Tibial nerve (tissue), 4 donors: ENCODE measurements around the gene DPYSL4. TPM values are rescaled to one million over a fixed set of nuclear protein-coding genes. Genes with fewer than 3 reads are reported as not detected.

Experiments used
- DNase-seq, 2 donors: peaks; one replicate each; pipeline ENCODE4 v3.0.0-alpha.2; 2019; ENCODE audit warnings: low spot score in 2 of 2
- H3K27ac ChIP-seq, 4 donors: fragments of 200-600 bp; sonication (generic) in 3 of 4; one replicate each; pipeline ENCODE4 v1.5.1; 2017 to 2019; ENCODE audit warnings: mild to moderate bottlenecking in 1 of 4
- H3K27me3 ChIP-seq, 2 donors: fragments of 200-600 bp; sonication (generic) in 1 of 2; one replicate each; pipeline versions ENCODE4 v1.5.1 to v1.6.0; 2017 to 2019
- H3K36me3 ChIP-seq, 3 donors: fragments of 200-600 bp; sonication (generic); one replicate each; pipeline ENCODE4 v1.5.1; 2018 to 2019
- H3K4me1 ChIP-seq, 4 donors: fragments of 200-600 bp; sonication (generic) in 3 of 4; one replicate each; pipeline ENCODE4 v1.5.1; 2017 to 2019
- H3K4me3 ChIP-seq, 4 donors: fragments of 200-600 bp; sonication (generic) in 3 of 4; one replicate each; pipeline ENCODE4 v1.5.1; 2017 to 2019; ENCODE audit warnings: mild to moderate bottlenecking in 1 of 4, moderate library complexity in 1 of 4
- H3K9me3 ChIP-seq, 4 donors: fragments of 200-600 bp; sonication (generic) in 3 of 4; one replicate each; pipeline ENCODE4 v1.5.1; 2017 to 2019
- EP300 ChIP-seq, 2 donors: sonication (generic); formaldehyde crosslinking; IDR thresholded peaks; one replicate each; pipeline ENCODE4 v1.6.1; 2017; ENCODE audit warnings: antibody characterized with exemption in 2 of 2, mild to moderate bottlenecking in 1 of 2
- POLR2A ChIP-seq, 2 donors: fragments of 450-650 bp; IDR thresholded peaks; one replicate each; pipeline ENCODE4 v1.6.1; 2017; ENCODE audit warnings: antibody characterized with exemption in 2 of 2, mild to moderate bottlenecking in 2 of 2, moderate library complexity in 2 of 2
- WGBS, 2 donors: methylation state at CpG; one replicate each; pipeline ENCODE4 v1.1.5; 2018; 5-methylcytosine and 5-hydroxymethylcytosine counted together
- total RNA-seq, 4 donors: library from RNA; depleted of rRNA; stranded (reverse); fragments of >200 nt; gene quantifications; one replicate each; pipeline ENCODE4 v1.1.0, GENCODE V29; 2016
- TF ChIP-seq, protein P1 (sequence below), 5 experiments: fragments of 200-600 bp in 3 of 5; fragments of 450-650 bp in 2 of 5; sonication (generic) in 3 of 5; IDR thresholded peaks; one replicate each; pipeline ENCODE4 v1.5.1; 2016 to 2019; ENCODE audit warnings: antibody characterized with exemption in 5 of 5, mild to moderate bottlenecking in 3 of 5, moderate library complexity in 2 of 5

The DPYSL4 gene
- total RNA-seq, 4 donors from 2014 or later: 0.21 to 3.1 (median 1.4) TPM

DNA sequence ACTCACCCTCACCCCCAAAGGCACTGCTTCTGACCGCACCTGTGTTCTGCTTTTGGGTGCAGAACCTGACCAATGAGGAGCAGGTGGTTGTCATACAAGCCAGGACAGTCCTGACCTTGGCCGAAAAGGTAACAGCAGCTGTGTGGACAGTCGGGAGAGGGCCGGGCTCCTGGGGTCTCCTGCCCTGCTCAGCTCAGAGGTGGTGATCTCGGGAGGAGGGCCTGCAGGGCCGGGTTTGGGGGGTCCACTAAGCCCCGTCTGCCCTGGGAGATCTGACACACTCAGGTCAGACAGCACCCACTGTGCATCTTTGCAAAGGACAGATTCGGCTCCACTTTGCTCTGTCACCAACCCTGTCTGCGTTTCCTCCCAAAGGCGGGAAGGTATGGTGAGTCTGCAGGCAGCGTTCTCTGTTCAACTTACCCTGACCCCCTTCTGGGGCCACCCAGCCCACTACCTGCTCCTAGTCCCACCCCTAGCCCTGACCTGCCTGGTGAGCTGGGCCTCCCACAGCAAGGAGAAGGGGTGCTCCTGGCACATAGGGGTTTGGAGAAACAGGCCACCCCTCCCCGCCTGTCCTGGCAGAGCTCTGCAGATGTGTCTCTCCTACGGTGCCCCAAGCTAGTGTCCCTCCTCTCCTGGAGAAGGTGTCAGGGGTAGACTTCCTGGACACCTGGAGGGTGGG is 33.7 kb upstream of the DPYSL4 start:
- no peaks in the 10 kb centered on the region for H3K9me3 ChIP-seq
- no peak for TF ChIP-seq EP300 (IDR thresholded peaks at IDR 0.05)
- no peaks in the 10 kb centered on the region for H3K27me3 ChIP-seq
- 68 to 80% methylated on average over 12 to 13 of the region's 13 CpGs for WGBS, 2 donors
- H3K36me3 ChIP-seq: peaks cover 0 to 19% (median 0%) of the 10 kb centered on the region in 3 donors
- H3K4me1 ChIP-seq: no peaks in the 10 kb centered on the region
- DNase-seq: no peak
- no peak overlapping the region for H3K27ac ChIP-seq
- H3K4me3 ChIP-seq: no peak overlapping the region

DNA sequence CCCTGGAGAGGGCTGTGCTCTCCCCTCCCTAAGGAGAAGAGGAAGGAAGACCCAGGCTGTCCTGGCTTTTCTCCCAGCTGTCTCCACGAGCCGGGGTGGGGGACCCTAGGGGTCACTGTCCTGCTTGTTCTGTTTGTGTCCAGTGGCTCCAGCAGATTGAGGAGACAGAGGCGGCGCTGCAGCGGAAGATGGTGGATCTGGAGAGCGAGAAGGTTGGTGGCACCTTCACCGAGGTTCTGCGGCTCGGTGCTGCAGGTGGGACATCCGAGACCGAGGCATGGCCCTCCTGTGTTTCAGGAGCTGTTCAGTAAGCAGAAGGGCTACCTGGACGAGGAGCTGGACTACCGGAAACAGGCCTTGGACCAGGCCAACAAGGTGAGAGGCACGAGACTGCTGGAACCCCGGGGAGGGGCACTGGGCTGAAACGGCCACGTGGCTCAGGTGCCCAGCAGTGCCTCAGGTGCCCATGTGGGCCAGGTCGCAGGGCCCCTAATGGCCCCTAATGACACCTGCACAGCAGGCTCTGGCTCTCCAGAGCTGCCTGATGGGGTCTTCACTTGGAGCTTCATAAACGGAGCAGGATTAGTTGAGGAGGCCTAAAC is 33.0 kb upstream of the DPYSL4 start:
- Histone ChIP-seq H3K4me1 (no peaks in the 10 kb centered on the region), H3K9me3 (no peaks in the 10 kb centered on the region), H3K27me3 (no peaks in the 10 kb centered on the region), H3K36me3 (peaks cover 0 to 19% (median 0%) of the 10 kb centered on the region in 3 donors), H3K4me3 (no peak overlapping the region), H3K27ac (no peak overlapping the region)
- no peak for DNase-seq
- WGBS, 2 donors: 86 to 89% methylated on average over 12 to 18 of the region's 19 CpGs
- TF ChIP-seq POLR2A (IDR thresholded peaks at IDR 0.05): no peak
- no peak for TF ChIP-seq EP300 (IDR thresholded peaks at IDR 0.05)
- TF ChIP-seq, protein P1, sequence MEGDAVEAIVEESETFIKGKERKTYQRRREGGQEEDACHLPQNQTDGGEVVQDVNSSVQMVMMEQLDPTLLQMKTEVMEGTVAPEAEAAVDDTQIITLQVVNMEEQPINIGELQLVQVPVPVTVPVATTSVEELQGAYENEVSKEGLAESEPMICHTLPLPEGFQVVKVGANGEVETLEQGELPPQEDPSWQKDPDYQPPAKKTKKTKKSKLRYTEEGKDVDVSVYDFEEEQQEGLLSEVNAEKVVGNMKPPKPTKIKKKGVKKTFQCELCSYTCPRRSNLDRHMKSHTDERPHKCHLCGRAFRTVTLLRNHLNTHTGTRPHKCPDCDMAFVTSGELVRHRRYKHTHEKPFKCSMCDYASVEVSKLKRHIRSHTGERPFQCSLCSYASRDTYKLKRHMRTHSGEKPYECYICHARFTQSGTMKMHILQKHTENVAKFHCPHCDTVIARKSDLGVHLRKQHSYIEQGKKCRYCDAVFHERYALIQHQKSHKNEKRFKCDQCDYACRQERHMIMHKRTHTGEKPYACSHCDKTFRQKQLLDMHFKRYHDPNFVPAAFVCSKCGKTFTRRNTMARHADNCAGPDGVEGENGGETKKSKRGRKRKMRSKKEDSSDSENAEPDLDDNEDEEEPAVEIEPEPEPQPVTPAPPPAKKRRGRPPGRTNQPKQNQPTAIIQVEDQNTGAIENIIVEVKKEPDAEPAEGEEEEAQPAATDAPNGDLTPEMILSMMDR (IDR thresholded peaks at IDR 0.05): no peak

DNA sequence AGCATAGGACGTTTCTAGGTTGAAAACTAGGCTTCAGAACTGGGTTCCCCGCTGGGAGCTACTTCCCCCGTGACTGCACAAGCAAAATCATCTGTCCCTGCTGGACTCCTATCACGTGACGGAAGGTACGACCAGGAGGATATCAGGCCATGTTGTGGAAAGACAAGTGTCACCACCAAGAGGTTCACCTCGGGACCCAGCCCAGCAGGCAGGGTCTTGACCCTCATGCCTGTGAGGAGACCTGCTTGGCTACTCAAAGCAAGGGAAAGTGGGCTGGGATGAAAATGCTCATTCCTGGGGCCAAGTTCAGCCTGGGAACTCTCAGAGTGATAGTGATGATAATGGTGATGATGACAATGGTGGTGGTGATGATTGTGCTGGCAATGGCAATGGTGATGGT is 32.3 kb upstream of the DPYSL4 start:
- no peak for TF ChIP-seq POLR2A (IDR thresholded peaks at IDR 0.05)
- TF ChIP-seq, protein P1 (IDR thresholded peaks at IDR 0.05): no peak
- no peak for TF ChIP-seq EP300 (IDR thresholded peaks at IDR 0.05)
- H3K36me3 ChIP-seq: peaks cover 0 to 19% (median 0%) of the 10 kb centered on the region in 3 donors
- H3K9me3 ChIP-seq: no peaks in the 10 kb centered on the region
- WGBS, 2 donors: 76 to 77% methylated on average over 7 of the region's 7 CpGs
- no peak overlapping the region for H3K4me3 ChIP-seq
- DNase-seq: no peak
- H3K4me1 ChIP-seq: no peaks in the 10 kb centered on the region
- H3K27ac ChIP-seq: no peak overlapping the region
- no peaks in the 10 kb centered on the region for H3K27me3 ChIP-seq

DNA sequence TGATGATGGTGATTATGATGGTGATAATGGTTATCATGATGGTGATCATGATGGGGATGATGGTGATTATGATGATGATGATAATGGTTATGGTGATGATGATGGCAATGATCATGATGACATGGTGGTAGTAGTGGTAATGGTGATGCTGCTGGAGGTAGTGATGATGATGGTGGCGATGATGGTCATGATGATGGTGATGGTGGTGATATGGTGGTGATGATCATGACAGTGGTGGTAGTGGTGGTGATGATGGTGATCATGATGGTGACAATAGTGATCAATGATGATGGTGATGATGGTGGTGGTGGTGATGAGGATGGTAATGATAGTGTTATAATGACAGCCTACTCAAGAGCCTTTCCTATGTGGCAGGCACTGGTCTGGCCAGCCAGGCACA is 31.8 kb upstream of the DPYSL4 start:
- 93 to 94% methylated on average over 1 of the region's 1 CpG for WGBS, 2 donors
- Histone ChIP-seq H3K9me3 (no peaks in the 10 kb centered on the region), H3K4me3 (no peak overlapping the region), H3K36me3 (peaks cover 0 to 19% (median 0%) of the 10 kb centered on the region in 3 donors), H3K27me3 (no peaks in the 10 kb centered on the region), H3K27ac (no peak overlapping the region), H3K4me1 (no peaks in the 10 kb centered on the region)
- TF ChIP-seq, protein P1 (IDR thresholded peaks at IDR 0.05): no peak
- TF ChIP-seq EP300 (IDR thresholded peaks at IDR 0.05): no peak
- DNase-seq: no peak

DNA sequence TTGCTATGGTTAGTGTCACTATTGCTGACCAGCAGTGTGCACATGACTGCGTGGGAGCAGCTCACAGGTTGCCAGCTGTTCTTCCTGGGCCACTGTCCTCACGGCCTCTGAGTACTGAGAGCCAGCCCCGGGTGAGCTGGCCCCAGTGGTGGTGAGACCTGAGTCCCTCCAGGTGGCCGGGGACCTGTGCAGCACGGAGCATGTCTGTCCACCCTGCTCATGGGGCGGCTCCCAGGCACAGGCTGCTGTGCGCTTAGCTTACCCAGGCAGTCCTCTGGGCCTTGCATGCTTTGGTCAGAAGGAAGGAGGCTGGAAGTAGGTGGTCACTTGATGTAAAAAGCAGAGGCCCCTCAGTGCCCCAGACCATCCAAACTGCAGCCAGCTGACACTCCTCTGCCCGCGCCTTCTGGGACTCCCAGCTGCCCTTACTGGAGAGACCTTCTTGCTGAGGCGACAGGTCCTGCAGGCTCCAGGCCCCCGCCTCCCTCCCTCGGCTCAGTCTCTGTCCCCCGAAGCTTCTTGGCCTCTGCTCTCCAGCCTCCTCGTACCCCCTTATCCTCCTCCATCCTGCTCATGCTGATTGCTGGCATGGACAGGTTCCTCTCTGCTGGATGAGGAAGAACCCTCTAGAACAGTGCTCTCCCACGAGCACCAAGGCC is 30.9 kb upstream of the DPYSL4 start:
- WGBS, 2 donors: 75 to 81% methylated on average over 14 to 15 of the region's 15 CpGs
- TF ChIP-seq EP300 (IDR thresholded peaks at IDR 0.05): no peak
- TF ChIP-seq, protein P1 (IDR thresholded peaks at IDR 0.05): no peak
- TF ChIP-seq POLR2A (IDR thresholded peaks at IDR 0.05): no peak
- Histone ChIP-seq H3K9me3 (no peaks in the 10 kb centered on the region), H3K4me3 (no peak overlapping the region), H3K36me3 (peaks cover 0 to 18% (median 0%) of the 10 kb centered on the region in 3 donors), H3K27me3 (no peaks in the 10 kb centered on the region), H3K4me1 (no peaks in the 10 kb centered on the region), H3K27ac (no peak overlapping the region)
- DNase-seq: no peak
